H9 (cell line): ENCODE results near the gene CAPG. TPM values are rescaled to one million over a fixed set of nuclear protein-coding genes. Genes with fewer than 3 reads are reported as not detected.

Experiments
- DNase-seq: peaks from one replicate; pipeline ENCODE4 v3.0.0-alpha.2; 2017
- H2AFZ ChIP-seq: one replicate; pipeline ENCODE4 v1.6.1; 2013; ENCODE audit warnings: mild to moderate bottlenecking, low read length, control low read depth, moderate library complexity
- H2AK5ac ChIP-seq: 2 replicates; pipeline ENCODE4 v1.6.1; 2013; ENCODE audit warnings: low read length, control low read depth, mixed read lengths; ENCODE audit not compliant: insufficient read length
- H2BK120ac ChIP-seq: one replicate; pipeline ENCODE4 v1.6.1; 2013; ENCODE audit warnings: low read depth, mild to moderate bottlenecking, low read length, control low read depth, inconsistent platforms; ENCODE audit not compliant: poor library complexity, severe bottlenecking
- H2BK12ac ChIP-seq: 2 replicates; pipeline ENCODE4 v1.6.1; 2013; ENCODE audit warnings: low read length, control low read depth, mixed read lengths, low read depth; ENCODE audit not compliant: insufficient read length
- H2BK15ac ChIP-seq: 2 replicates; pipeline ENCODE4 v1.6.1; 2013; ENCODE audit warnings: low read depth, low read length, control low read depth
- H2BK20ac ChIP-seq: one replicate; pipeline ENCODE4 v1.6.1; 2013; ENCODE audit warnings: low read depth, mild to moderate bottlenecking, low read length, control low read depth, inconsistent platforms; ENCODE audit not compliant: poor library complexity, severe bottlenecking
- H2BK5ac ChIP-seq: 2 replicates; pipeline ENCODE4 v1.6.1; 2013; ENCODE audit warnings: low read length, control low read depth, mixed read lengths; ENCODE audit not compliant: insufficient read length
- H3K14ac ChIP-seq: 2 replicates; pipeline ENCODE4 v1.6.1; 2013; ENCODE audit warnings: low read length, control low read depth; ENCODE audit not compliant: insufficient read depth
- H3K18ac ChIP-seq: 2 replicates; pipeline ENCODE4 v1.6.1; 2013; ENCODE audit warnings: low read depth, mild to moderate bottlenecking, mixed read lengths, low read length, control low read depth; ENCODE audit not compliant: insufficient read length
- H3K23ac ChIP-seq: 2 replicates; pipeline ENCODE4 v1.6.1; 2013; ENCODE audit warnings: low read length, control low read depth, mixed read lengths, low read depth; ENCODE audit not compliant: insufficient read length
- H3K23me2 ChIP-seq: 2 replicates; pipeline ENCODE4 v1.6.1; 2013; ENCODE audit warnings: low read depth, mild to moderate bottlenecking, mixed read lengths, low read length, control low read depth; ENCODE audit not compliant: insufficient read length, poor library complexity, severe bottlenecking
- H3K27ac ChIP-seq: 2 replicates; pipeline ENCODE4 v1.5.1; 2013; ENCODE audit warnings: low read length, control low read depth, mixed read lengths, low read depth; ENCODE audit not compliant: insufficient read length
- H3K27me3 ChIP-seq: 2 replicates; pipeline ENCODE4 v1.6.1; 2013; ENCODE audit warnings: low read length, control low read depth, inconsistent platforms; ENCODE audit not compliant: insufficient read depth
- H3K4ac ChIP-seq: 2 replicates; pipeline ENCODE4 v1.6.1; 2013; ENCODE audit warnings: low read depth, mild to moderate bottlenecking, control low read depth, inconsistent platforms, low read length, moderate library complexity
- H3K4me1 ChIP-seq: 2 replicates; pipeline ENCODE4 v1.6.1; 2013; ENCODE audit warnings: low read length, control low read depth, inconsistent platforms; ENCODE audit not compliant: insufficient read depth
- H3K4me2 ChIP-seq: 2 replicates; pipeline ENCODE4 v1.6.1; 2013; ENCODE audit warnings: low read length, control low read depth, mixed read lengths; ENCODE audit not compliant: insufficient read length, insufficient read depth
- H3K56ac ChIP-seq: 2 replicates; pipeline ENCODE4 v1.6.1; 2013; ENCODE audit warnings: low read depth, mild to moderate bottlenecking, mixed read lengths, low read length, control low read depth; ENCODE audit not compliant: insufficient read length
- H3K79me1 ChIP-seq: 2 replicates; pipeline ENCODE4 v1.6.1; 2013; ENCODE audit warnings: low read depth, mild to moderate bottlenecking, moderate library complexity, low read length, control low read depth, inconsistent platforms; ENCODE audit not compliant: insufficient read depth, poor library complexity, severe bottlenecking
- H3K79me2 ChIP-seq: 2 replicates; pipeline ENCODE4 v1.6.1; 2013; ENCODE audit warnings: low read length, control low read depth, inconsistent platforms; ENCODE audit not compliant: insufficient read depth
- H3K9ac ChIP-seq: 2 replicates; pipeline ENCODE4 v1.6.1; 2013; ENCODE audit warnings: low read length, control low read depth, mixed read lengths; ENCODE audit not compliant: insufficient read length; ENCODE audit errors: extremely low read depth
- H3K9me3 ChIP-seq: one replicate; pipeline ENCODE4 v1.6.1; 2013; ENCODE audit warnings: low read depth, low read length, inconsistent platforms; ENCODE audit not compliant: control insufficient read depth
- H3T11ph ChIP-seq: one replicate; pipeline ENCODE4 v1.6.1; 2013; ENCODE audit warnings: mild to moderate bottlenecking, low read length, control low read depth, inconsistent platforms
- H4K20me1 ChIP-seq: one replicate; pipeline ENCODE4 v1.6.1; 2013; ENCODE audit not compliant: control insufficient read depth, insufficient read length, insufficient read depth
- H4K5ac ChIP-seq: 2 replicates; pipeline ENCODE4 v1.6.1; 2013; ENCODE audit warnings: low read depth, mild to moderate bottlenecking, mixed read lengths, low read length, control low read depth; ENCODE audit not compliant: insufficient read length
- H4K8ac ChIP-seq: replicated peaks from 2 replicates; pipeline ENCODE4 v1.6.1; 2013; ENCODE audit warnings: low read length, control low read depth, mixed read lengths, low read depth; ENCODE audit not compliant: insufficient read length
- H4K91ac ChIP-seq: 2 replicates; pipeline ENCODE4 v1.6.1; 2013; ENCODE audit warnings: low read depth, mild to moderate bottlenecking, moderate library complexity, mixed read lengths, low read length, control low read depth; ENCODE audit not compliant: insufficient read length
- H3K27ac Mint-ChIP-seq, 3 experiments: 2 replicates in 2 of 3; 3 replicates in 1 of 3; pipeline ENCODE4 v1.8.0; 2020 to 2021; ENCODE audit warnings: mixed read lengths in 3 of 3, mild to moderate bottlenecking in 1 of 3, moderate library complexity in 1 of 3
- H3K27me3 Mint-ChIP-seq: 2 replicates; pipeline ENCODE4 v1.8.0; 2021; ENCODE audit warnings: low read depth, mild to moderate bottlenecking, moderate library complexity, mixed read lengths
- H3K36me3 Mint-ChIP-seq, 3 experiments: 2 replicates in 2 of 3; 3 replicates in 1 of 3; pipeline ENCODE4 v1.8.0; 2020 to 2021; ENCODE audit warnings: low read depth in 3 of 3, mixed read lengths in 3 of 3; ENCODE audit not compliant: insufficient read depth in 1 of 3
- H3K4me1 Mint-ChIP-seq, 2 experiments: 2 replicates each; pipeline ENCODE4 v1.8.0; 2020; ENCODE audit warnings: mixed read lengths in 2 of 2
- H3K4me3 Mint-ChIP-seq, 2 experiments: 2 replicates in 1 of 2; 3 replicates in 1 of 2; pipeline ENCODE4 v1.8.0; 2020 to 2021; ENCODE audit warnings: mild to moderate bottlenecking in 2 of 2, mixed read lengths in 2 of 2, moderate library complexity in 1 of 2
- H3K9me3 Mint-ChIP-seq, 2 experiments: 2 replicates in 1 of 2; 3 replicates in 1 of 2; pipeline ENCODE4 v1.8.0; 2020; ENCODE audit warnings: mild to moderate bottlenecking in 2 of 2, mixed read lengths in 2 of 2, moderate library complexity in 1 of 2
- WGBS: extraction: QIAGEN DNeasy Blood & Tissue Kit; methylation state at CpG from one replicate; pipeline ENCODE4 v1.1.7; 2013; ENCODE audit warnings: missing lambda C conversion rate, low lambda C conversion rate, mixed read lengths; ENCODE audit not compliant: insufficient read length; ENCODE audit errors: extremely low coverage; 5-methylcytosine and 5-hydroxymethylcytosine counted together
- total RNA-seq: library from RNA; stranded (reverse); gene quantifications from 2 replicates; pipeline ENCODE4 v1.2.1, GENCODE V29; 2021
- TF ChIP-seq, protein P1 (sequence below): fragments of 200-600 bp; sonication (generic); conservative IDR thresholded peaks from 3 replicates; pipeline ENCODE4 v1.8.0; 2021; ENCODE audit warnings: antibody characterized with exemption, mild to moderate bottlenecking

CAPG gene
- total RNA-seq, 1 experiment from 2014 or later, result 72.8 TPM

DNA sequence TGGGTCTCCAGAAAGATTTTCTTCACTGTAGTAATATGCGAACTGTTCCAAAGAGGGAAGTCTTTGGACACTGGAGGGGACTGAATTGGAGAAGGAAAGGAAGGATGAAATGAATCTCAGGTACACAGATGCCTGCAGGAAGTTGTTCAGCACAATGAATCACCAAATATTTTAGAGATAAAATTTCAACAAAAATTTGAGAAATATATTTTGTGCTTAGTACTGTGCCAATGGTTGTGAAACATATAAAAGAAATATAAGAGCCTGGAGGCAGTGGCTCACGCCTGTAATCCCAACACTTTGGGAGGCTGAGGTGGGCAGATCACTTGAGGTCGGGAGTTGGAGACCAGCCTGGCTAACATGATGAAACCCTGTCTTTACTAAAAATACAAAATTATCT, 52.4 kb downstream of the CAPG start:
- Histone ChIP-seq H3K9ac (no peak overlapping the region), H3K79me1 (no peaks in the 10 kb centered on the region), H4K91ac (no peak overlapping the region), H3K79me2 (no peaks in the 10 kb centered on the region), H3K14ac (no peak overlapping the region), H3K23me2 (peaks cover 12% of the 10 kb centered on the region), H4K5ac (no peak overlapping the region), H3K4me2 (no peak overlapping the region), H3K27me3 (no peaks in the 10 kb centered on the region), H2BK120ac (no peak overlapping the region), H2BK12ac (no peak overlapping the region), H4K20me1 (no peaks in the 10 kb centered on the region), H3K4ac (no peak overlapping the region), H4K8ac (no peak overlapping the region), H2AFZ (no peak overlapping the region), H3K9me3 (no peaks in the 10 kb centered on the region), H3K4me1 (no peaks in the 10 kb centered on the region), H3K23ac (no peak overlapping the region), H2AK5ac (no peak overlapping the region), H2BK15ac (no peak overlapping the region), H3K18ac (no peak overlapping the region), H3K56ac (no peak overlapping the region), H3K27ac (no peak overlapping the region), H2BK20ac (no peak overlapping the region), H2BK5ac (no peak overlapping the region), H3T11ph (no peak overlapping the region)
- Mint-ChIP-seq H3K9me3 (no peaks in the 10 kb centered on the region), H3K4me3 (no peak overlapping the region), H3K27me3 (no peaks in the 10 kb centered on the region), H3K27ac (no peak overlapping the region), H3K4me1 (peaks cover 5 to 12% of the 10 kb centered on the region in 2 experiments; a peak in 3 of 4 replicates), H3K36me3 (peaks cover 3 to 20% (median 7%) of the 10 kb centered on the region in 3 experiments; a peak in 6 of 7 replicates)
- TF ChIP-seq, protein P1, sequence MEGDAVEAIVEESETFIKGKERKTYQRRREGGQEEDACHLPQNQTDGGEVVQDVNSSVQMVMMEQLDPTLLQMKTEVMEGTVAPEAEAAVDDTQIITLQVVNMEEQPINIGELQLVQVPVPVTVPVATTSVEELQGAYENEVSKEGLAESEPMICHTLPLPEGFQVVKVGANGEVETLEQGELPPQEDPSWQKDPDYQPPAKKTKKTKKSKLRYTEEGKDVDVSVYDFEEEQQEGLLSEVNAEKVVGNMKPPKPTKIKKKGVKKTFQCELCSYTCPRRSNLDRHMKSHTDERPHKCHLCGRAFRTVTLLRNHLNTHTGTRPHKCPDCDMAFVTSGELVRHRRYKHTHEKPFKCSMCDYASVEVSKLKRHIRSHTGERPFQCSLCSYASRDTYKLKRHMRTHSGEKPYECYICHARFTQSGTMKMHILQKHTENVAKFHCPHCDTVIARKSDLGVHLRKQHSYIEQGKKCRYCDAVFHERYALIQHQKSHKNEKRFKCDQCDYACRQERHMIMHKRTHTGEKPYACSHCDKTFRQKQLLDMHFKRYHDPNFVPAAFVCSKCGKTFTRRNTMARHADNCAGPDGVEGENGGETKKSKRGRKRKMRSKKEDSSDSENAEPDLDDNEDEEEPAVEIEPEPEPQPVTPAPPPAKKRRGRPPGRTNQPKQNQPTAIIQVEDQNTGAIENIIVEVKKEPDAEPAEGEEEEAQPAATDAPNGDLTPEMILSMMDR, result no peak
- WGBS, result no CpG with 5 or more reads among the region's 3 CpGs
- DNase-seq, result no peak
